HPDE6-E6E7 (cell line): ENCODE measurements around the gene MAGI2.
"Not testable (repeated sequence)": the region's sequence is repeated elsewhere in the genome, so short reads cannot be mapped to it uniquely, and the experiment has no call there.

Experiments used
- DNase-seq: peaks from one replicate; pipeline ENCODE4 v3.0.0; 2011; ENCODE audit warnings: missing footprints; ENCODE audit errors: extremely low spot score

The MAGI2 gene

DNA sequence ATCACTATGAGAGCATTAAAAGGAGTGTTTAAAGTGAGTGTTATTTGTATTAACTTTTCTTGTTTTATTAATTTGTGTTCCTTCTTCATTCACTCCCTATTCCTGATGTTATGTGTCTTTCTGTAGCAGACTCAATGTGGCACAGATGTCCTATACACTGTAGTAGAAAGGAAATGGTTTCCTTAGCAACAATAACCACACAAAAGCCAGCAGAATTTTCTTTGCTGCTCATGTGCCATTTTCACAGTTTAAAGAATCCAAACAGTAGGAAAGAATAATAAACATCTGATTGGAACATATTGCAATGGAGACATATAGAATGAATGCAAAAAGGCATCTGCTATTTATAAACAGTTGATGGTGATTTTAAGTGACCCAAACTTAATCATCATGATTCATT, 891.3 kb downstream of the MAGI2 start:
- no peak for DNase-seq

DNA sequence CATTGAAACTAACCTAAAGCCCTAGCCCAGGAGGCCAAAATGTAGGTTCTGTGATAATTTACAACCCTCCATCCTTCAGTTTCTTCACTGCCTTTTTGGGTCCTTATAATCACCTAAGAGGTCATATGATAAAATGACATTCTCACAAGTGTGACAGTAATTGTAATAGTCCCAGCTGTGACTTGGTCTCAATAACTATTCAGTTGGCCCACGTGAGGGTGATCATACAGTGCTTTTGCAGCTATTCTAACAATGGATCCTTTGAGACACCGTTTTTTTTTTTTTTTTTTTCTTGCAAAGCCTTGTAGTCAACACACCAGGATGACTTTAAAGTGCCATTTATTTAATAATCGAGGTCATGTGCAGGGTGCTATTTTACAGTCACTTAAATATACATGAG, 894.9 kb downstream of the MAGI2 start:
- DNase-seq = no peak

DNA sequence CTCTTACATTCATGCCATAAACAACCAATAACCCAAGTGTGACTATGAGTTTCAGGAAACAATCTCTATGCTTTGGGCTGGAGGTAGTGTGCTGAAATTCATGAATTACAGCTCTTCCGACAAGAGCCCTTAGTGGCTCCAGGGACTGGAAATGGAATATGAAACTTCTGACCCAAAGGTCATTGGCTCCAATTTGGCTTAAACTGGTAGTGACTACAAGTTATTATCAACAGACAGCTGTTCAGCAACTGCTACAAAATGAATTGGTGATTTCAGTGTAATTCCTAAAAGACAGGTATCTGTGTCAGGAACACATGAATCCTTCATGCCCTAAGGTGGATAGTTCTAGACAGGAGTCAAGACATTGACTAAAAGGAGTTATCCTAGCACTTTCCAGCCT, 909.5 kb downstream of the MAGI2 start:
- DNase-seq = no peak

DNA sequence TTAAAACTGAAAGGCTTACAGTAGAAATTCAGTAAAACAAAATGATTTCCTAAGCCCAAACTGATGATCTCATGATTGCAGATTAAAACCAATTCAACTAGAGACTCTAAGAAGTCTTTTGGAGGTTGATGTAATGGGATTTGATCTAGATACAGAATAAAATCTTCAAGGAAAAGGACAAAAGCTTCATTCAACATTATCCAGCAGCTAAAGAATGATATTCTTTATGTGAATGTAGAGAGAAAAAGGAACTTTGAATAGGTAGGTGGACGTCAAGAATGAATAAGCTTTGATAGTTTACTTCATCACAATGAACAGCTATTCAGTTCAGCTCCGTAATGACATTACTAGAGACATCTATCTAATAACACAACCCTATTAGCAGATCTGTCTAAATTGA, 910.5 kb downstream of the MAGI2 start:
- DNase-seq = no peak

DNA sequence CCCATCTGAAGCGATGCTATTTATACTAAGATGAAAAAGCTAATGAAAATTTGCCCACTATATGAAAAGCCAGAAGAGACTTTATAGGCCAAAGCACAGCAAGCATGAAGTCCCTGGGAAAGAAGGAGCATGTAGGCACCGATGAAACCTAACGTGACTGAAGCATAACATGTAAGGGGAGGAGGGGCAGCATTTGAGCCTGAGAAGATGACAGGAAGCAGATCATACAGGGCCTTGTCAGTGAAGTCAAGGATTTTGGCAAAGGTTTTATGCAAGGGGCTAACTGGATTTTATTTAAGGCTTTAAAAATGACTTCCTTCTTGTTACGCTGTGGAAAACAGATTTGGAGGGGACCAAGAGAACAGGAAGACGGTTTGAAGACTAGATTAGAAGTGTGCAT, 910.9 kb downstream of the MAGI2 start:
- DNase-seq = no peak

DNA sequence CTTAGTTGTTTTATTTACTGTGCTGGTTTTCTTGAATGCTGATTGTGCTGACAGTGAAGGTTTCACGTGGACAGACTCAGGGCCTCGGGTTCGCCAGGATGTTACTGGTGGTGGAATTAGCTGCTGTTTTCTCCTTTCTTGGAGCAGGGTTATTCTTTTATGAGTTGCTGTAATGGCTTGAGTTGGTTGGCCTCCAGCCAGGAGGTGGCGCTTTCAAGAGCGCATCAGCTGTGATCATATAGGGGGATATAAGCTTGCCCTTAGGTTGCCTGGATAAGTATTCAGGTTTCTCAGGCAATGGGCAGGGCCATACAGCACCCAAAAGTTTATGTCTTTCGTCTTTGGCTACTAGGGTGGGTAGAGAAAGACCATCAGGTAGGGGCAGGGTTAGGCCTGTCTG, 913.6 kb downstream of the MAGI2 start:
- no peak for DNase-seq

DNA sequence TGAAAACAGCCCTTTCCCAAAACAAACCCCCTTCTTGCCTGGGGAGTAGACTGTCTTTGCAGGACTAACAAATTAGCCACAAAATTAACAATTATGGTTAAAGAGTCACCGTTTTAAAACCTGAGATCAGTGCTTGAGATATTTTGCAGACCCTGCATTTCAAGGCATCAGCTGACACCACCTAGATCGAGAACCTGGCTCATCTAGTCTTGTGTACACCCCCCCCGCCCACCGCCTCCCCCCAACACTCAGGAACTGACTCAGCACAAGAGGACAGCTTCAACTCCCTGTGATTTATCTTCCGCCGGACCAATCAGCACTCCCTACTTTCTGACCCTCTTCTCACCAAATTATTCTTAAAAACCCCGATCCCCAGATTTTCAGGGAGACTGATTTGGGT, 917.8 kb downstream of the MAGI2 start:
- no peak for DNase-seq

DNA sequence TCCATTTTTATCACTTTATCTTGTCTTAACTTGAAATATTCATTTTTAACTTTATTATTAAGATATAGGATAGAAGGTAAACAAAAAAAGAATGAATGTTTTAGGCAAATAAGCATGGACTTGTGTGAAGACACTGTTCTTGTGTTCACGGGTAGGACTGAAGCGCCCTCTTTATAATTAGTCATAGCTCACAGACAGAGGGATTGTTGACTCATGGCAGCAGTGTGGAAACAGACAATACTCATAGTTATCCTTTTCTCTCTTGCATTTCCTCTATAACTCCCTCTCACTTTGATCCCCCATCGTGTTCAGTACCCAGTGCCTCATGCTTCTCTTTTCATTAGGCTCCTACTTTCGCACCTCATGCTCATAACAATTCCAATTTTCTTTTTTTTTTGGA, 923.1 kb downstream of the MAGI2 start:
- DNase-seq = peak; percentile 38

DNA sequence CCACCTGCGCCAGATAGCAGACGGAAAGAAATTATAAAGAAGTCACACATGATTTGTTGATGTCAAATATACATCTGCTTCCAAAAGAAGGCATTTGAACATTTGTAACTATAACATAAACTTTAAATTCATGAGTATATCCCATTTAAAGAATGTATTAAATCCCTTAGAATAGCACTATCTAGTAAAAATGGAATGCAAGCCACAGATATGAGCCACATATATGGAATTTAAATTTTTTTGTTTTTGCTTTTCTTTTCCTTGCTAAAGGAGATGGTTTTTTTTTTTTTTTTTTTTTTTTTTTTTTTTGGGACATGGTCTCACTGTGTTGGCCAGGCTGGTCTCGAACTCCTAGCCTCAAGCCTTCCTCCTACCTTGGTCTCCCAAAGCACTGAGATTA, 924.1 kb downstream of the MAGI2 start:
- DNase-seq = no peak

DNA sequence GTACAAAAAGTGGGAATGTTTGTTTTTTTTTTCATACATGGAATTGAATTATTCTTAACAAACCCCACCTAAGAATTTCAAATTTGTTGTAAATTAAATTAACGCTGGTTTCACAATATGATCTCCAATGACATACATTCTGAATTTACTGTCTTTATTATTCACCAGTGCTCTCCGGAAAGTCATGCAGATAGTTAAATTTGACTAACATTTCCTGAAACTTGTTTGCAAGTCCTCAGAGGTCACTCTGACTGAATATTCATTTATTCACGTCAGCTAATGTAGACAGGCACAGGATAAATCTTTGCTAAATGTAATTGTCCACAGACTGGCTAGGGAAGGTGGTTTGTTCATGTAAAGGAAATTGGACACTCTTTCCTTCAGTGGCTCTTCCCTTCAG, 924.5 kb downstream of the MAGI2 start:
- no peak for DNase-seq

DNA sequence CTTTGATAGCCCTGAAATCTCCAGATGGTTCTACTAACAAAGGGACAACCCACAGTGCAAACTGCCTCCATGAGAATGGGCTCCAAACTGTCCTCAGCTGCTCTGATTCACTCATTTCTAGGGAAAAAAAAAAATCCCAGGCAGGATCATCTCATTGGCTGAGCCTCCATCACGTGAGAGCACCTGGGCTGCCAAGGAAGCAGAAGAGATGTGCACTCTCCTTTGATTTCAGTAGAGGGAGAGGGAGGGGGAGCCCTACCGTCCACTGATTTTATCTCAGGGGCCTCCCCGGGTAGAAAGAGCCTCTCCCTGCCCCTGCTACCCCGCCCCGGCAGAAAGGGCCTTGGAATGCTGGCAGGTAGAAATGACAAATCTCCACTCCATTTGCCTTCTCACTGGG, 929.5 kb downstream of the MAGI2 start:
- DNase-seq = no peak

DNA sequence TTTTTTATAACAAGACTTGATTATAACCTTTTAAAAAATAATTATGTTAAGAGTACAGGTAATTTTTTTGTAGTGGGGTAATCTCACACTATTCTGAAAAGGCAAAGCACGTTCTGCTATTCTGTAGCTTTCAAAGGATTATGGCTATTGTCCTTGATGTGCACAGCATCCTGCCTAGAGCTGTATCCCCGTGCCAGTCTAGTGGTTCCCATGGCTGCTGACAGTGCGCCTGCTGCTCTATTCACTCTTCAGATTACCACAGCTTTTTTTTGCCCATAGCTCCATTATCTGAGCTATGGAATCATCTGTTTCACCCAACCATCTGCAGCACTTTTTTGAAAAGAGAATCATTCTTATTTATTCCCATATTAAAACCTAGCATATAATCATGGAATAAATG, 931.5 kb downstream of the MAGI2 start:
- no peak for DNase-seq

DNA sequence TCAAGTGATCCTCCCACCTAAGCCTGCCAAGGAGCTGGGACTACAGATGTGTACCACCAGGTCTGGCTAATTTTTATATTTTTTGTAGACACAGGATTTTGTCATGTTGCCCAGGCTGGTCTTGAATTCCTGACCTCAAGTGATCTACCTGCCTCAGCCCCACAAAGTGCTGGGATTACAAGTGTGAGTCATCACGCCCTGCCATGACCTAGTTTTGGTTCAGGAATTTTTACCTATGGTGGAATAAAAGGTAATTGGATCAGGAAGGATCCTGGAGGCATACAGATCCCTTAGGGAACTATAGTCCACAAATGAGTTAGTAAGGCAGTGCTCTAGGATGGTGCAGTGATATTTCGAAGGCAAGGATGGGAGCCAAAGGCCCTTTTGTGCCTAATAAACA, 937.0 kb downstream of the MAGI2 start:
- DNase-seq = no peak

DNA sequence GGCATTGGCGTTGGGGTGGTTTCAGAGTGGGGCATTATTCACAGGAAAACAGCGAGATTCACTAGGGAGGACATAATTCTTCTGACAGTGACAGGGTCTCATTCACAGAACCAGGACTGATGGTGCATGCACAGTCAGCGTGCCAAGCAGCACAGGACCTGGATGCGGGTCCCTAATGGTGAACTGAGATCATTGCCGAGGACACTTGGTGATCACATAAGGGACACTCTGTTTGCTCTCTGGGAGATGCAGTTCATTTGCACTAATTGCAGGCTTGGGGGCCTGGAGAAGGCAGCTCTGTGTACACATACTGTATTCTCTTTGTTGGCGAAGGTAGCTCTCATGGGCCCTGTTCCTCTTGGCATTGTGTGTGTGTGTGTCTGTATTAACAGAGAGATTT, 938.8 kb downstream of the MAGI2 start:
- no peak for DNase-seq

DNA sequence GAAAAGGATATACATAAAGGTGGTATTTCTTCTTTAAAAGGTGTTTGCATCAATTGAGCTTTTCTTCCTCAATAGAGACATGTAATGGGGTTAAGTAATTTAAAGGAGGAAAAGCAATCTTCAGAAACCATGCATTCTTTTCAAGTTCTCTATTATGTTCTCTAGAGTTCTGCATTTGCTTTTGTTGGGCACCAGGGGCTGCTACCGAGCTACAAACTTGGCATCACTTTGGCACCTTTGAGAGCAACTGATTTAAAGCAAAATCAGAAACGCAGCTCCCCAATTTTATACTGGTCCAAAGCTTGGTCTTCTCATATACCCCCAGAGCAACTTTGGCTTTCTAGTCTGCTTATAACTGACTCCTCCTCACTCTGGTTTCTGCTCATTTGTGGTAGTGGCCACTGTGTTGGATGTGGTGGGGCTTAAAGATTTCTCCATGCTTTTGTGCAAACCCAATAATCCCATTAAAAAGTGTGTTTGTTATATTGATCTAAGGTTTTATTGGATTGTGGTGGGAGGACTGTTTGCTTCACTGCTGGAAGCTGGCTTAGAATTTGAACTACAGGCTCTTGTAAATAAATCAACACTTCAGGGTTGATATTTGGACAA, 942.8 kb downstream of the MAGI2 start:
- no peak for DNase-seq

DNA sequence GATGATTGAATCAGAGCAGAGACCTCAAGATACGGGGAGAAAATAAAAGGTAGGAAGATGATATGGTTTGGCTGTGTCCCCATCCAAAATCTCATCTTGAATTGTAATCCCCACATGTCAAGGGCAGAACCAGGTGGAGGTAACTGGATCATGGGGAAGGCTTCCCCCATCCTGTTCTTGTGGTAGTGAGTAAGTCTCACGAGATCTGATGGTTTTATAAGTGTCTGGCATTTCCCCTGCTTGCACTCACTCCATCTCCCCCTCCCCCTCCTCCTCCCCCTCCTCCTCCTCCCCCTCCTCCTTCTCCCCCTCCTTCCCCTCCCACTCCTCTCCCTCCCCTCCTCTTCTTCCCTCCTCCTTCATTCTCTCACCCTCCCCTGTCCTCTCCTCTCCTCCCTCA, 950.2 kb downstream of the MAGI2 start:
- DNase-seq = not testable (repeated sequence)

DNA sequence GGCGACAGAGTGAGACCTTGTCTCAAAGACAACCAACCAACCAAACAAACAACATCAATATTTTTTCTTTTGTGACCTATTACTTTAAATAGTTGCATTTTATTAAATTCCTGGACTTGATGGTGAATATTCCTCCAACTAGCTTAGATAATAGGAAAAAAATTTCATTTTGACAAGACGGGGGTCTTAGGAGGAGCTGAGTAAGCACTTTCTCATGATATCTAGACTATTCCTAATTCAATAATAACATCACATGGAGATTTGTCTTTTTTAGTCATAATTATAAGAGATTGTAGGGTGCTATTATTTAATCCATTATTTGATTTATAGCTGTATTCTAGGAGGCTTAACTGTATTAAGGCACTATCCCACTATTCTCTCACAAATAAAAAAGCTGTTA, 952.4 kb downstream of the MAGI2 start:
- no peak for DNase-seq

DNA sequence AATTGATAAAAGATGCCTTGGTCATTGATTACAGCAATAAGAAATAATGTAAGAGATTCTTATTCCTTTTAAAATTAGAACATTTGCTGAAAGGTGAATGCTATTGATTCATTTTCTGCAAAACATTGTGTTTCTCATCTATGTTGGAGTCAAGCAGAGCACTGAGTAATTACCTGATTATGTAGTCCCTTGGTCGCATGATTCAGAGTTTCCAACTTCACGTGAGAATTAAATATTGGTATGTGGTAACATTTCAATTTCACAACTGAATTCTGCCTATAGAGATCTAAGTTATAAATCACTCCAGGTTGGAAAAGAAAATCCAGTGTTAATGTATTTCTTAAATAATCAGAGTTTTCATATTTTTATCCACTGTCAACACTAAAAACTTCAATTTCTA, 953.5 kb downstream of the MAGI2 start:
- DNase-seq = no peak

DNA sequence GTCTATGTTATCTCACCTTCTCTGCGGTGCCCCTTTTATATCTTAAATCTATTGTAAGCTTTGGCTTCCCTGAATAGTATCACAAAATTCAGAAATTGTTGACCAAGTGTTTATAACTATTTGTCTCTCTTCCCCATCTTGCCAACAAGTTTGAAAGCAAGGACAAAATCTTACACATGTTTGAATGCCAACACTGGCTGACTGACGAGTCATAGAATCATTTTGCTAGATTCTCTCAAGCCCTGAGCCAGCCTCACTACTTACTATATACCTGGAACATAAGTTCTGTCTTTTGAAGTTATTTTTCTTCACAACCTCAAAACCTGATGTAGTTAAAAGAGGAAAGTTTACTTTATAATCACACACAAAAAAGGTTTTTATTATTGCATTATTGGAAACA, 954.2 kb downstream of the MAGI2 start:
- DNase-seq = no peak

DNA sequence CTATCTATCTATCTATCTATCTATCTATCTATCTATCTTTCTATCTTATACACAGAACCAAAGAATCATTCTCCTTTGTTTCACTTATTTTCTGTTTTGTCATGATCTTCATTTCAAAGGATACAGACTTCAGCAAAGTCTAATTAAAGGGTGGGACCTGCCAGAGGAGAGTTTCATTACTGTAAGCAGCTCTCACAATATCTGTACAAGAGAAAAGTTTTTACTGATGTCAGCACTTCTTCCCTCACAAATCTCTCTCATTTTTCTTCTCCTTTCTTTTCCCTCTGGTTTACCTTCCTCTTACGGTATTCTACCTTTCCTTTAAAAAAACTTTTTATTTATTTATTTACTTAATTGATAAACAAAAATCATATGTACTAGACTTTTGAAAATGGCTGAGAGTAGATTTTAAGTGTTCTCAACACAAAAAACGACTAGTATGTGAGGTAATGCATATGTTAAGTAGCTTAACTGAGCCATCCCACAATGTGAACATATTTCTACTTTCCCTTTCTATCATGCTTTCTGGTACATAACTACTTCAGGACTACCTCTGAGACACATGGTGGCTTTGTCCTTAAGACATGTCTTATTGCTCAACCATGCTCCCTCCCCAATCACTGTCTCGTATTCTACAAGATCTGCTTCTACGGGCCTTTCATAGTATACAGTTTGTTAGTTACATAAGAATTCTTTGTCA, 955.6 kb downstream of the MAGI2 start:
- DNase-seq = no peak

DNA sequence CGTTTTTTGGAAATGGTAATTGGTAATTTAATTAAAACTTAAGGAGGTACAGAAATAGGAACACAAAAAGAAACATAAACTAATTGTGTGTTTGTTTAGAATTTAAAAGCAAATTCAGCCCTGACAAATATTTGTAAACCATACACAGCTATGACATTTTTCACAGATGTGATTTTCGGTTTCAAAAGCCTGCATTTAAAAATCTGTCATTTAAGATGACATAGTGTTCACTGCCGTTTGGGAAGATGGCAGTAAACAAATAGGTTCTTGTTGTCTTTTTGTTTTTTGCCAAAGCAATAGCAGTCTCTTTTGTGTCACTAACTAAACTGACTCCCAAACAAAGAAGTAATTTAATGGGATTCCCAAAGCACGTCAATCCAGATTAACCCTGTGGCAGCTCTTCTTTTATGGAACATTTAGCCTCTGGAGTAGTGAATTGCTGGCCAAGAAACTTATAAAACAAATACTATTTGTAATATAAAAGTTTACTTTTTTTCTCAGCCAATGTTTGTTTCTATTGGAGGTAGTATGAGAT, 957.3 kb downstream of the MAGI2 start:
- DNase-seq = no peak

DNA sequence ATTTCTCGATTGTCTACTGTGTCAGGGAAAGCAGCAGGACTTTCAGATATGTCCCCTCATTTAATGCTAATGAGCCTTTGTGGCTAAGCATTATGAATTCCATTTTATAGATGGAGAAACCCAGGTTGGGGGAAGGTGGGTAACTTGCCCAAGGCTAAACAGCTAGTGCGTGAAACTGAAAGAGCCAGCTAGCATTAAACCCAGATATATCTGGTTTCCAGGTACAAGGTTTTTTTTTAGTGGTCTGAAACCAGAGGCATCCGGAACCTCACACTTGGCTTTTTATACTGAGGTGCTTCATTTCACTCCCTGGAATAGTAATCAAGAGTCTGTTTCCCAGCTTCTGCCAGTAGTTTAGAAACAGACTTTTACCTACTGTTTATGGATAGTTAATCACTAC, 960.1 kb downstream of the MAGI2 start:
- no peak for DNase-seq

DNA sequence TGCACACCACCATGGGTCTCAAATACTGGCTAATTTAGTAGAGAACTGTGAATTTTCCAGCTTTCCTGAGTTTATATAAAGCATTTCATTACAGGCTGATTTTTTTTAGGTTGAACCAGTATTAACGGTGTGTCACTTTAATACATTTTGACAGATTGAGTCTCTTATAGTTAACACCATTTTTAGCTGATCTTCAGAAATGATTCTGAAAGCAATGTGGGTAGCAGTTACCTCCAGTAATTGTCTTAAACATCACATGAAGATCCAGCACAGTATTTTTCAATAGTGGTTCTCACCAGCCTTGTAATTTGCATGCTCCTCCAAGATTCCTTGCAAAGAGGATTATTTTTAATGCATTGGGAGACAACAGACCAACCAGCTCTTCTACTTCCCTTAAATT, 961.3 kb downstream of the MAGI2 start:
- no peak for DNase-seq

DNA sequence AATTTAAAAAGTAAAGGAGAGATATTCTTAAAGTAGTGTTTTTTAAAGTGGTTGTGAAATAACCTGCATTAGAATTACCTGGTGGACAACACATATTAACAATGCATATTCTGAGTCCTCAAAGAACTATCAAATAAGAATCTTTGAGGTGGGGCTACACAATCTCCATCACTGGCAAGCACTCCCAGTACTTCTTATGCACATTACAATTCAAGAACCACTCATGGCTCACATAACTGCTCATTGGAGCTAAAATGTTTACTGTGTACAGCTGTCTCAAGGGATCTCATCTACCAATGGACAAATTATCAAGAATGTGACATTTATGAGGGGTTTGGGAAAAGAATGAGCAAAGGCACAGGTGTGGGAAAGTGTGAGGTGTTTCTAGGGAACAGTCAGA, 962.9 kb downstream of the MAGI2 start:
- DNase-seq = no peak
